Measurements from ENCODE around the gene GPRIN3.
"Not testable (repeated sequence)": the region's sequence is repeated elsewhere in the genome, so short reads cannot be mapped to it uniquely, and the experiment has no call there.

Gene GPRIN3

DNA sequence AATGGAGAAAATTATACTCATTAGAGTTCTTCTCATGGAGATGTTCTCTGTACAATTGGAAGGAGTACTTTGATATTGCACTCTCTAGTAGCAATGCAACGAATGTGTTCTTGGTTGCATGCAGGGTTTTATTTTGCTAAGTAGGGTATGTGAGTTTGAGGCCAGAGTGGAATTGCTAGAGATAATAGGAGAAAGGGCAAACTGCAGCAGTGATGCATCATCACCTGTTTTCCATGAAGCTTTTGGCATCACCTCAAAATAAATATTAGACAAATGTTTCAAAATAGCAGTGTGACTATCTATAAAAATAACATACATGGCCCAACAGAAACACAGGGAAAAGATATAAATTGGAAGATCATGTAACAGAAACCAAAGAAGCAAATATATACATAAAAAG is 103.0 kb downstream of the GPRIN3 start:
- DNase-seq: no peak

GRCh38 chr4:89203902-89204301 is 103.7 kb downstream of the GPRIN3 start:
- no peak for DNase-seq

DNA sequence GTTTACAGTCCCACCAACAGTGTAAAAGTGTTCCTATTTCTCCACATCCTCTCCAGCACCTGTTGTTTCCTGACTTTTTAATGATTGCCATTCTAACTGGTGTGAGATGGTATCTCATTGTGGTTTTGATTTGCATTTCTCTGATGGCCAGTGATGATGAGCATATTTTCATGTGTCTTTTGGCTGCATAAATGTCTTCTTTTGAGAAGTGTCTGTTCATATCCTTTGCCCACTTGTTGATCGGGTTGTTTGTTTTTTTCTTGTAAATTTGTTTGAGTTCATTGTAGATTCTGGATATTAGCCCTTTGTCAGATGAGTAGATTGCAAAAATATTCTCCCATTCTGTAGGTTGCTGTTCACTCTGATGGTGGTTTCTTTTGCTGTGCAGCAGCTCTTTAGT is 108.2 kb downstream of the GPRIN3 start:
- DNase-seq: not testable (repeated sequence)

GRCh38 chr4:89197920-89198319 is 109.7 kb downstream of the GPRIN3 start:
- DNase-seq: no peak

DNA sequence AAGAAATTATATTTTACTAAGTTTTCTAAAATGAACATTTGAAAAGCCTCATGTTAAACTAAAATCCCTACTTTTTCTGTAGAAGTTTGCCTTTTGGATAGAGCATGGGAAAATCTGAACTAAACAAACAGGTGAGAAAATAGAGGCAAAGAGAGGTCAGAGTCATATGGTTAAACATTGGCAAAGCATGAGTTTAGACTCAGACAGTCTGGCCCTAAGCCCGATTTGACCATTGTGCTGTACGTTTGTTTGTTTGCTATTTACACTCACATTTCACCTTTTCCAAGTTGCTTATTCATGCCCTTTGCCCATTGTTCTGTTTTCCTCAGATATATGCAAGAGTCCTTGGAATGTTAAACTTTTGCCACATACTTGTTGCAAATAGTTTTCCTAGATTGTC is 110.9 kb downstream of the GPRIN3 start:
- no peak for DNase-seq

GRCh38 chr4:89196056-89196674 is 111.4 kb downstream of the GPRIN3 start:
- no peak for DNase-seq

DNA sequence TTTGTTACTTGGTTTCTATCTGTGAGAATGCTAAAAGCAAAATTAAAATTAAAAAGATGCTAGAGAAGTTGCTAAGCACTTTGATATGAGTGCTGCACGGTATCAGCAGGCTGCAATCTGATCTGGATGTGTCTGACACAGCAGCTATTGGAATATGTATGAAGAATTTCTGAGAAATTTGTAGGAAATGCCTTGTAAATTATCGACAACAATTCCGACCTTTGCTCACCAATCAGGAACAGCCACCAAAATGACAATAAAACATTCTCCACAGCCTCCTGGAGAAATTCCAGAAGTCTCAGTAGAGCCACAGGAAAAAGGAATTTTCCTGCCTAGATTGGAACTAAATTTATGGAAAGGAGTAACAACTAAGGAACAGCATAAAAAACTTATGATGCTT is 113.8 kb downstream of the GPRIN3 start:
- DNase-seq: no peak
